Suppressor macrophage treated with lipopolysaccharide for 4 hours (primary cell): ENCODE measurements around the gene C7orf33.
"Not testable (repeated sequence)": the region's sequence is repeated elsewhere in the genome, so short reads cannot be mapped to it uniquely, and the experiment has no call there.

ENCODE experiments used
- DNase-seq: peaks from one replicate; pipeline ENCODE4 v3.0.0-alpha.2; 2020

Gene C7orf33, protein sequence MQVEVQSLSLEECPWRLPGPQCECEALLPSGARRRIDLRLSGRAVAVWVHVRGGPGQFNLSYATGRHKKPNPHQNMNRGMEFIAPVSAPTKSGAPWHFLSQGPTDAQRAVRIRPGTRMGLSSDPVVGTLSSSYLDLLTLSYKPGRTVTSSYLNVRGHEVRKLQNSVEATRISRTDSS

DNA sequence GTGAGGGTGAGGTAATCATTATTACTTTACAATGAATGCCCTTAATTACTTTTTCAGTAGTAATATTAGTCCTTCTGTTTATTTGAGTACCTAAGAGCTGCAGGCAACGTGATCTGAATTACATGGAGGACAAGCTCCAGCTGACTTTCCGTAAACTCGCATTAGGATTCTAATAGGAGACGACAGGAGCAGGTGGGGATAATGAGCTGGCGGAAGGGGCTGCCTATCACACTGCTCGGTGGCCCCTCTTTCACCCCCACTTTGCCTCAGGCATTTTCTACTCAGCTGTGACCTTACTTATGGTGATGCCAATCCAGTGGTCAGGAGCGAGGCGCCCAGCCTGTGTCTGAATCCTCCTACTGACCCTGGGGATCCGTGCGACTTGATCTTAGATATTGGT, at the start of gene C7orf33:
Gene C7orf33, plus strand, starts transcription at position 296 of the 400 bp plus-strand sequence. CDS start 160 bp downstream, outside the sequence.
- DNase-seq: no peak

DNA sequence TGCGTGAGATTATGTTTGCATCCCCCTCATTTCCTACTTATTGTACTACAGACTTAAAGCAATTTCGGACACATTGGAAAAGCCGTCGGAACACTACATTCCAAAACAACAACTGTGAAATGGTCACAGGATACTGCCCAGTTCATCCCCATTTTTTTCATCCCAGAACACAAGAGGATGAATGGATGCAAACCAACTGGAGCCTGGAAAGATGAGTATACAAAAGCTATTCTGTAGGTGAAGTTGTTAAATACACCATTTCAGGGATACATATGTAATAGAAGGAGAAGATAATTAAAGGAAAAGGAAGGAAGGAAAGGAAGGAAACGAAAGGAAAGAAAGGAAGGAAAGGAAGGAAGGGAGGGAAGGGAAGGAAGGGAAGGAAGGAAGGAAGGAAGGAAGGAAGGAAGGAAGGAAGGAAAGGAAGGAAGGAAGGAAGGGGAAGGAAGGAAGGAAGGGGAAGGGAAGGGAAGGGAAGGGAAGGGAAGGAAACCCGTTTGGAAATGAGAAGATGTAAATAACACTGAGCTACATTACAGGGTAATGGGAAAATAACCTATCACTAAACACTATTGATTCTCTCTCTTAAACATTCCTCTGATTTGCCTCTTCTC, 48.6 kb upstream of the C7orf33 start:
- DNase-seq: no peak

DNA sequence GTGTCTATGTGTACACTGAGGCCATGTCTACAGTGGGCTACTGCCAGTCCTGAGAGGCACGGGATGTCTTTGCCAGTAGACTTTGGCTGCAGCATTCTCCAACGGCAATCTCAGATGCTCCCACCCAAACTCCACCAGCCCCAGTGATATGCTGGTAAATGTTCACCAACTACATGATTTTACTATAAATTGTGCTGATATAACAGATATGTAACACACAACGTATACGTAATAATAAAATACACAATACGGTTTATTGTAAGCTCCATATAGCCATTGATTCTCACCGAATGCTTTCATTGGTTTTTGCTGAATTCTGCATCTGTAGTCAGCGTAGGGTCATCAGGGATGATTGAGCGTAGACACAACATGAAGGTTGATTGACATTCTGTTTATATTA, 47.3 kb upstream of the C7orf33 start:
- DNase-seq: no peak

DNA sequence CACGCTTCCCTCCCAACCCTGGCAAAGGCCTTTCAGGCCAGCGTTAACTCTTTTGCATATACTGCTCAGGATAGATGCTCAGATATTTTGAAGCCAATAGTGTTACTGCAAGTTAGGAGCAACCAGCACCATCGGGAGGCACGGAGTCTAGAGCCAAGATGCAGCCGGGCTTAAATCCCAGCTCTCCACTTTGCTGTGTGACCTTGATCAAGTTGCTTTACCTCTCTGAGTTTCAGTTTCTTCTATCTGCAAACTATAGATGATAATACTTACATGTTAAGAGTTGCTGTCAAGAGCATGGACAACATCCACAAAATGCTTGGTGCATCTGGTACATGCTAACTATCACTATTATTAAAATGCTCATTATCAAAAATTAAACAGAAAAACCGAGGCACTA, 45.4 kb upstream of the C7orf33 start:
- DNase-seq: no peak

DNA sequence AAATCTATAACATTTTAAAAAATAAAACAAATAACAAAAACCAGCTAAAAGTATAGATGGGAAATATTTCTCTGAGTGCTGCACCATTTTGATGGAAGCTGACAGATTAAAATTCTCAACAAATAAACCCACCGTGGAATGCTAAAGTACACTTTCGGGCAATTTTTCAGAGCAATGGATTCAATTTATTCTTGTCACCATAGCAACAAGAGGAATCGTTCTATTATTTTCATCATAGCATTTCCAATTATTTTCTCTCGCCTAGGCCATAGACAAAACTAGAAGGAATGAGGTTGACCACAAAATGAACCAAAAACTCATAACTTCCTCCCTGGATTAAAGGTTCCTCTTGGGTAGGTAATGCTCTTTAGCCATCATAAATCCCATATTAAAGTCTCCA, 44.6 kb upstream of the C7orf33 start:
- DNase-seq: no peak

DNA sequence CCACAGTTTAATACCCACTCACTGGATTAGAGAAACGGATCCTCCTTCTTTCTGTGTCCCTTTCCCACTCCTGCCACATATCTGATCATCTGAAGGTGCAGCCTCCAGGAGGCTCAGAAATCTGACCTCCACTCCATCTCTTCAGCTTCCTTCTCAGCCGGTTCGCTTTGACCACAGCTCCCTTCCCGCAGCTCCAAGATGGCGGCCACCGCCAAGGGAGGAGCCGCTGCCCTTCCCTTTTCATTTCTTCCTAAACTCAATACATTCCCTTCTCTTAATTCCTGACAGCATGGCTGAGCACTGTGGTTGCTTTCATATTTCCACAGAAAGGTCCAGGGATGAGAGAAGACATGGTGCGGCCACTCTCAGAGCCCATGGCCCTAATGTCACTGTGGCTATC, 43.7 kb upstream of the C7orf33 start:
- DNase-seq: no peak

DNA sequence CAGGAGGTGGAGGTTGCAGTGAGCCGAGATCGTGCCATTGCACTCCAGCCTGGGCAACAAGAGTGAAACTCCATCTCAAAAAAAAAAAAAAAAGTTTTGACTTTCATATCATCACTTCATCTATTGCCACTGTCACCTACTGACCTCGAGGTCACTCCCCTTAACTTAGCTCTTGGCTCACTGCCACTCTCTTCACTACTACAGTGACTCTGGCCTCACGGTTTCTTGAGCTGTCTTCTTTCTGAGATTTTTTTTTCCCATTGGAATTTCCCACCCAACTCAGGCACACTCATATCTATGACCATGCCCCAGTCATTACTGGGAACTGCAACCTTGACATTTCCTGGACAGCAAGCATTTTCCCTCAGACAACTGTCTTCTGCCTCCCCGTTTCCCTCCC, 42.6 kb upstream of the C7orf33 start:
- peak; percentile 84 for DNase-seq

DNA sequence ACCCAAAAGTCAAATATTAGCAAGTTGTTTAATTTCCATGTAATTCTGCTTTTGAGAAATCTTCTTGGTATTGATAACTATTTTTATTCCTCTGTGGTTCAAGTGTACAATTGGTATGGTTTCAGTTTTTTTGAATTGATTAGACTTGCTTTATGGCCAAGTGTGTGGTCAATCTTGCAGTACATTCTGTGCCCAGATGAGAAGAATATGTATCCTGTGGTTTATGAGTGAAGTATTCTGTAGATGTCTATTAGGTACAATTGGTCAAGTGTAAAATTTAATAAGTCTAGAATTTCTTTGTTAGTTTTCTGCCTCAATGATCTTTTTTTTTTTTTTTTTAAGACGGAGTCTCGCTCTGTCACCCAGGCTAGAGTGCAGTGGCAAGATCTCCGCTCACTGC, 36.6 kb upstream of the C7orf33 start:
- no peak for DNase-seq

DNA sequence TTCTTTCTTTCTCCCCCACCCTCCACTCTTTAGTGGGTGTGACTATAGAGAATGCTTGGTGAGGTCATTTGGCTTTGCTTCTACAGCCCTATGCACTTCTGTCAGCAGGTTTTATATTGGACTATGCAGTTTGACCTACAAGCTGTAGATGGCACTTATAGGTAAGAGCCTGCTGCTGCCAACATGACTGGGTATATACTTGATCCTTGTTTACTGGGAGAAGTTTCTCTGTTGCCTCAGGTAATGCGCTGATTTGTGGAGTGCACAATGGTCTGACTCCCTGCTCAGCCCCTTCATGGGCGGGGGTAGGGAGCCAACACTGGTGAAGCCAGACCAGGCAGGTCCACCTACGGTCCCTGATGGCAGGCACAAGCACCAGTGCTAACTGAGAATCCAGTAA, 33.7 kb upstream of the C7orf33 start:
- no peak for DNase-seq

DNA sequence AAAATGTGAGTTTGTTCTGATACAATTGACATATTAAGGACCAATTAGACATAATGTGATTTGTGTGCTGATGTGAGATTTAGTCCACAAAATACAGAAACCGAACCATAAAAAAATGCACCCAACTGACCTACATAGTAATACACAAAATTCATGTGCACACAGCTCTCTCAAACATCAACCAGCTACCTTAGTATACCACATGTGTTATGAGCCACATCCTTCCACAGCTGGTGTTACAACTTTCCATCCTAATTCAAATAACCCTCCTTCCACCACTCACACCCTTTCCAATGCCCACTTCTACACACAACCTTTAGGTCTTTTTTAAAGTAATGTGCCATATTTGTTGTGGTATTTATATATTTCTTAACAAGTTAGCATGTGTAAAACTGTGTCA, 31.7 kb upstream of the C7orf33 start:
- DNase-seq: no peak

DNA sequence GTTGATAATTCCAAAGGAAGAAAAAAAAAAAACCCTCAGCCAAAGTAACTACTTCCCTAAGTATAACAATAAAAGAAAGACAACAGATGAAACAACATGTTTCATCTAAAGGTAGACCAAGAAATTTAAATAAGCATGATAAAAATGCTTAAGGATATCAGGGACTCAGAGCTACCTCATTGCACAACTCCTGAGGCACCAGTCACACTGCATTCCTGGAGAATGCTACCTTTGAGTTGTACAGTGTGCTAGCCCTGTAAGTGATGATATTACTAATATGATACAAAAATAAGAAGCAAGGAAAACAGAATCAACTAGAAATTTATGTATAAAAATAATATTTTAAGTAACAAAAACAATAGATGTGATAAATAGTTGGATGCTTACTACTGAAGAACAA, 29.5 kb upstream of the C7orf33 start:
- DNase-seq: no peak

DNA sequence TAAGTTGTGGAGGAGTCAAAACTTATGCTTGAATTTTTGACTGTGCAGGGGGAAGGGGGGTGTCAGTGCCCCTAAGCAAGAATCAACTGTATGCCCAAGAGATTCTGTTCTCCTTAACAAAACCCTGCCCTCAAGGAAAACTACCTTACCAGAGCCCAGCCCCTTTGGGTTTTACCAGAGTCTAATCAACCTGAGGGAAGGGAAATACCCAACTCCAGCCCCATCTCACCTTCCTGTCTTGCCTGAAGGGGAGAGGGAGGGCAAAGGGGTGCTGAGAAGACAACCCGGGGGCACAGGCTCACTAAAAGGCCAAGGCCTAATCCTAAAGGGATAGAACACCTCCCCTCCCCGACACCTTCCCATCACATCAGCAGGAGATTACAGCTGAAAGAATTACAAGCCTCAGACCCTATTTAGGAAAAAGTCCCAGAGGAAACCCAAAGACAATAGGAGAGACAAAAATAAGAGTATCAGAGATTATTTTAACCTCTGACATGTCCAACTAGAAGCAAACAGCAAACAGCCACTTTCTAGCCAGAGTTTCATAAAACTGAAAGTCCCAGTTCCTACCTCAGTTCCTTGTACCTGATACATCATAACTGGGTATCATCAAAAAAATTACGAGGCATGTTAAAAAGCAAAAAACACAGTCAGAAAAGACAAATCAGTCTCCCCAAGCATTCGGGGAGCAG, 26.8 kb upstream of the C7orf33 start:
- DNase-seq: no peak

DNA sequence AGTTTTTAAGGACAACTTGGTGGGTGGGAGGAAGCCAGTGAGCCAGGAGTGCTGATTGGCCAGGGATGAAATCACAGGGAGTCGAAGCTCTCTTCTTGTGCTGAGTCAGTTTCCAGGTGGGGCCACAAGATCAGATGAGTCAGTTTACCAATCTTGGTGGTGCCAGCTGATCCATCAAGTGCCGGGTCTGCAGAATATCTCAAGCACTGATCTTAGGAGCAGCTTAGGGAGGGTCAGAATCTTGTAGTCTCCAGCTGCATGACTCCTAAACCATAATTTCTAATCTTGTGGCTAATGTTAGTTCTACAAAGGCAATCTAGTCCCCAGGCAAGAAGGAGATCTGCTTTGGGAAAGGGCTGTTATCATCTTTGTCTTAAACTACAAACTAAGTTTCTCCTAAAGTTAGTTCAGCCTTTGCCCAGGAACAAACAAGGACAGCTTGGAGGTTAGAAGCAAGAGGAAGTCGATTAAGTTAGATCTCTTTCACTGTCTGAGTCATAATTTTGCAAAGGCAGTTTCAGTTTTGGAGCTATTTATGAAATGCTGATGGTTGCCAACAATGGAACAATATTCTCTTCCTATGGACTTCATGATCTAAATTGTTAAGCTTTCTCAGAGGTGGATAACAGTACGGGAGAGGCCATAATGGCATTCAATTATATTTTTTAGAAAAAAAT, 26.2 kb upstream of the C7orf33 start:
- DNase-seq: peak; percentile 85

DNA sequence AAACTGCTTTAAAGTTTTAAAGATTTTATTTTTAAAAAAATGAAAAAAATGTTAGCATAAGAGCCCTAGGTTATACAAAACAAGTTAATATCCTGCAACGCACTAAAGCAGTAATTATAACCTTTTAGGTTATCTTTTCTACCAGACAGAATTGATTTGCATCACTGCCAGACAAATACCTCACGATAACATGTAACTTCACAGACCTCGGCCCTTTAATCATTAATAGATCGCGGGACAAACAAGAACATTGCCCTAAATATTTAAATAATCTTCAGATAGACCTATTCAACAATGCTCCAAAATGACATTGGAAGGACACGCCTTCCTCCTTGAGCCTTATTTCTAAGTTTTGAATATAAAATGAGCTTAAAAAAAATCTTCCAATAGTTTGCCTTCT, 23.8 kb upstream of the C7orf33 start:
- DNase-seq: no peak

DNA sequence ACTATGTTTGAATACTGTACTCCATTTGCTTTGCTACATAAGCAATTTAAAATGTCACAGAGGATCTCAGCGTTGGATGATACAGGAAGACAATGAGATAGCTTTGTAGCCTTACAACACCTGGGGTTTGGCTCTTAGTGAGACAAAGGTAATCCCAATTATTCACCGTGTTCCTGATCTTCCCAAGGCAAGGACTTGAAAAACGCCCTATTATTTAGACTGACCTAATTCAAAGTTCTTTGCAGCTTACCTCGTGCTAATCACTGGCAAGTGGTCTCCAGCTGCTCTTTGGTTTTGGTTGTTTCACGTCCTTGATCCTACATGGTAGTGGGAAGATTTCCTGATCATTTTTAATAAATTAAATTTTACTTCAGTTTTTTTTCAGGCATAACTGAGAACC, 23.0 kb upstream of the C7orf33 start:
- DNase-seq: no peak

DNA sequence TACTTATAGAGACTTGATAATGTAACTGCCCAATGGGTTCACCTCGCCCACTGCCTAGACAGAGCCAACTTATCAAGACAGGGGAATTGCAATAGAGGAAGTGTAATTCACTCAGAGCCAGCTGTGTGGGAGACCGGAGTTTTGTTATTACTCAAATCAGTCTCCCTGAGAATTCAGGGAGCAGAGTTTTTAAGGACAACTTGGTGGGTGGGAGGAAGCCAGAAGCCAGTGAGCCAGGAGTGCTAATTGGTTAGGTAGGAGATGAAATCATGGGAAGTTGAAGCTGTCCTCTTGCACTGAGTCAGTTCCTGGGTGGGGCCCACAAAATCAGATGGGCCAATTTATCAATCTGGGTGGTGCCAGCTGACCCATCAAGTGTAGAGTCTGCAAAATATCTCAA, 20.1 kb upstream of the C7orf33 start:
- peak; percentile 92 for DNase-seq

DNA sequence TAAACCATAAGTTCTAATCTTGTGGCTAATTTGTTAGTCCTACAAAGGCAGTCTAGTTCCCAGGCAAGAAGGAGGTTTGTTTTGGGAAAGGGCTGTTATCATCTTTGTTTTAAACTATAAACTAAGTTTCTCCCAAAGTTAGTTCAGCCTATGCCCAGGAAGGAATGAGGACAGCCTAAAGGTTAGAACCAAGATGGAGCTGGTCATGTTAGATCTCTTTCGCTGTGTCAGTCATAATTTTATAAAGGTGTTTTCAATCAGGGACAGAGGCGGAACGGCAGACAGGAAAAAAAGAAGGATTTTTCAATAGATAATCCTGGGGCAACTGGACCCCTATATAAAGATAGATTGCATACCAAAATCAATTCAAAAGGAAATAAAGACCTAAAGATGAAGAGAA, 19.6 kb upstream of the C7orf33 start:
- not testable (repeated sequence) for DNase-seq

DNA sequence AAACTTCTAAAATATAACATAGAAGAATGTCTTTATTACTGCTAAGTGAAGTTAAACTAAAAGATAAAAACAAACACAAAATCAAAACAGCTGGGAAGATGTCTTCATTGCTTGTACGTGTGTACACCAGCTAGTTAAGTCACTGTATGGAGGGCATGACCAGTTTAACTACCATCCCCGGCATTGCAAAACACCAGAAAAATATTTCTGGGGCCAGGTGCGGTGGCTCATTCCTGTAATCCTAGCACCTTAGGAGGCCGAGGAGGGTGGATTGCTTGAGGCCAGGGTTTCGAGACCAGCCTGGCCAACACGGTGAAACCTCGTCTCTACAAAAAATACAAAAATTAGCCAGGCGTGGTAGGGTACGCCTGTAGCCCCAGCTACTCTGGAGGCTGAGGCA, 19.2 kb upstream of the C7orf33 start:
- DNase-seq: no peak

DNA sequence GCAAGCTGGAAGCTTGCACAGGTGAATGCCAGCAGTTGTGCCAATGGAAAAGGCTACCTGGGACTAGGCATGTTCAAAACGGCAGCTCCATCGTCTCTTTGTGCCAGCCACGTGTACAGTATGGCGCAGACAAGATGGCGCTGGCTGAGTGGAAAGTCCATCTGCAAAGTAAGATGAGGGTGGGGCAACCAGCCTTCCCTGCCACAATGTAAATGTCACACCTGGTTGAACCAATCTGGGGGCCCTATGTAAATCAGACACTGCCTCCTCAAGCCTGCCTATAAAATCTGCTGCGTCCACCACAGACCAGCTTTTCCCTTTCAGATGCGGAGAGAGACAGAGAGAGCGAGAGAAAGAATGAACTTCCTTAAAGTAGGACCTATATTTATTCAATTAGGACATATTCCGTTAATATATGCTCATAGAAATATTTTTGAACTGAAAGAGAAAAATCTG, 18.5 kb upstream of the C7orf33 start:
- no peak for DNase-seq

DNA sequence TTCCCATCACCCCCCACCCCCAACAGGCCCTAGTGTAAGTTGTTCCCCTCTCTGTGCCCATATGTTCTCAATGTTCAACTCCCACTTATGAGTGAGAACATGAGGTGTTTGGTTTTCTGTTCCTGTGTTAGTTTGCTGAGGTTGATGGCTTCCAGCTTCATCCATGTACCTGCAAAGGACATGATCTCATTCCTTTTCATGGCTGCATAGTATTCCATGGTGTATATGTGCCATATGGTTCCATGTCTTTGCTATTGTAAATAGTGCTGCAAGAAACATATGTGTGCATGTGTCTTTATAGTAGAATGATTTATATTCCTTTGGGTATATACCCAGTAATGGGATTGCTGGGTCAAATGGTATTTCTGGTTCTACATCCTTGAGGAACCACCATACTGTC, 17.0 kb upstream of the C7orf33 start:
- DNase-seq: not testable (repeated sequence)

DNA sequence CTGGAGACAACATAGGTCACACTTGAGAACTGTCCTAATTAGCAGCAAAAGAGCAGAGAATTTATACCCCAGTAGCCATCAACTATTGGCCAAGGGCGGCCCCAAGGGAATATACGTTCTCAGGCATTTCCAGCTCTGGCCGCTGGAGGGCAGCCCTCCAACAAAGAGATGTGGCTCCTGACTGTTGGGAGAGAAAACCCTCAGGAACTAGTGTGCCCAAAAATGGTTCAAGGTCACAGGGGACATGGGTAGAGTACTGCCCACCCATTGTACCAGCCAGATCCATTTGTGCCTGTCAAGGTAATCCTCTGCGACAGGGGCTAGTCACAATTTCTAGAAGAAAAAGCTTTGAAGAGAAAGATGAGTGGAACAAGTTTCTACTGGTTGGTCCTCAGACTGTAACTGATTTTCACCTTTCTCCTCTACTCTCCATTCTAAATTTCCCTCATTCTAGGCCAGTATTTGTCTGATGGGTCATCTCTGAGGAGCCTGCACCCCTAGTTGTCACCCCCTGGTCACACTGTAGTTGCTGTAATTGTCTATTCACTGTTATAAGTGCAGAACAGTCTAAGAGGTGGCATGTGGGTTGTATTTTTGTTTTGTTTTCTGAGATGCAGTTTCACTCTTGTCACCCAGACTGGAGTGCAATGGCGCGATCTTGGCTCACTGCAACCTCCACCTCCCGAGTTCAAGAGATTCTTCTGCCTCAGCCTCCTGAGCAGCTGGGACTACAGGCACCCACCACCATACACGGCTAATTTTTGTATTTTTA, 14.7 kb upstream of the C7orf33 start:
- DNase-seq: peak; percentile 86

DNA sequence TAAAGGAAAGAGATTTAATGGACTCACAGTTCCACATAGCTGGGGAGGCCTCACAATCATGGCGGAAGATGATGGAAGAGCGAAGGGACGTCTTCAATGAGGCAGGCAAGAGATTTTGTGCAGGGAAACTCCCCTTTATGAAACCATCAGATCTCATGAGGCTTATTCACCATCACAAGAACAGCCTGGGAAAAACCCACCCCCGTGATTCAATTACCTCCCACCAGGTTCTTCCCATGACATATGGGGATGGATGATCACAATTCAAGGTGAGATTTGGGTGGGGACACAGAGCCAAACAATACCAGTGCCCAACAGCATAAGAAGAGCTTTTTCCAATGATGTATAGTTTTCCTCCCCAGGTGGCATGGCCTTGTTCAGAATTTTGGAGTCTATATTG, 11.2 kb upstream of the C7orf33 start:
- peak; percentile 62 for DNase-seq

DNA sequence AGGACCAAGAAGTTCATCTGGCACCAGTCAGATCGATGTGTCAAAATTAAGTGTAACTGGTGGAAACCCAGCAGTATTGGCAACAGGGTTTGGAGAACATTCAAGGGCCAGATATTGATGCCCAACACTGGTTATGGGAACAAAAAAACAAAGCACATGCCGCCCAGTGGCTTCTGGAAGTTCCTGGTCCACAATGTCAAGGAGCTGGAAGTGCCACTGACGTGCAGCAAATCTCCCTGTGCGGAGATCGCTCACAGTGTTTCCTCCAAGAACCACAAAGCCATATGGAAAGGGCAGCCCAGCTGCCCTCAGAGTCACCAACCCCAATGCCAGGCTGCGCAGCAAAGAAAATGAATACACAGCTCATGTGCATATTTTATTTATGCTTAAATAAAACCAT, 10.1 kb upstream of the C7orf33 start:
- peak; percentile 33 for DNase-seq
